H1 (cell line): ENCODE measurements around the gene RNASEH2A.

Experiments used
- CHD2 ChIP-seq: IDR thresholded peaks from 2 replicates; pipeline ENCODE4 v1.6.1; 2012; ENCODE audit warnings: low read length, improper control_type of control experiment
- CREB1 ChIP-seq: IDR thresholded peaks from 2 replicates; pipeline ENCODE4 v1.6.1; 2012; ENCODE audit warnings: inconsistent platforms
- EGR1 ChIP-seq: IDR thresholded peaks from 2 replicates; pipeline ENCODE4 v1.6.1; 2011; ENCODE audit warnings: low read depth, low read length, borderline replicate concordance
- EZH2 ChIP-seq: fragments of 200-600 bp; sonication (generic); IDR thresholded peaks from 2 replicates; pipeline ENCODE4 v1.7.1; 2012; ENCODE audit warnings: low read depth, mild to moderate bottlenecking, moderate library complexity, low read length, inconsistent platforms; ENCODE audit not compliant: severe bottlenecking
- GABPA ChIP-seq: IDR thresholded peaks from 2 replicates; pipeline ENCODE4 v1.6.1; 2011; ENCODE audit warnings: mild to moderate bottlenecking, low read length, moderate library complexity, borderline replicate concordance; ENCODE audit not compliant: insufficient read depth
- HDAC6 ChIP-seq: IDR thresholded peaks from one replicate; pipeline ENCODE4 v1.7.1; 2012; ENCODE audit warnings: low read depth, mild to moderate bottlenecking, inconsistent platforms, low read length, moderate library complexity
- JUN ChIP-seq: IDR thresholded peaks from 2 replicates; pipeline ENCODE4 v1.6.1; 2011; ENCODE audit warnings: low read depth, mild to moderate bottlenecking, improper control_type of control experiment, low read length
- KDM5A ChIP-seq: fragments of 200-600 bp; IDR thresholded peaks from 2 replicates; pipeline ENCODE4 v1.7.1; 2012; ENCODE audit warnings: mild to moderate bottlenecking, low read length, inconsistent platforms, mixed read lengths
- POLR2AphosphoS5 ChIP-seq: IDR thresholded peaks from 2 replicates; pipeline ENCODE4 v1.6.1; 2011; ENCODE audit warnings: low read depth, low read length
- RFX5 ChIP-seq: IDR thresholded peaks from 2 replicates; pipeline ENCODE4 v1.6.1; 2011; ENCODE audit warnings: low read depth, low read length, improper control_type of control experiment, borderline replicate concordance
- SAP30 ChIP-seq: fragments of 300-600 bp; sonication (generic); IDR thresholded peaks from 2 replicates; pipeline ENCODE4 v1.7.1; 2012; ENCODE audit warnings: low read length, moderate library complexity, mild to moderate bottlenecking, inconsistent platforms; ENCODE audit not compliant: insufficient read depth, insufficient replicate concordance
- SIN3A ChIP-seq, 2 experiments: IDR thresholded peaks in 1 of 2; conservative IDR thresholded peaks in 1 of 2; 2 replicates each; pipeline ENCODE4 v1.6.1; 2011 to 2012; ENCODE audit warnings: low read length in 2 of 2, improper control_type of control experiment in 1 of 2, low read depth in 1 of 2, mild to moderate bottlenecking in 1 of 2
- TAF1 ChIP-seq: IDR thresholded peaks from 2 replicates; pipeline ENCODE4 v1.6.1; 2011; ENCODE audit warnings: mild to moderate bottlenecking, low read depth, low read length
- TF ChIP-seq, protein P1 (sequence below), 3 experiments: IDR thresholded peaks; 1 replicate in 2 of 3; 2 replicates in 1 of 3; pipeline versions ENCODE4 v1.5.1 to v1.6.1; 2011; ENCODE audit warnings: low read length in 3 of 3, mild to moderate bottlenecking in 3 of 3, inconsistent platforms in 2 of 3, low read depth in 1 of 3, moderate library complexity in 1 of 3; ENCODE audit not compliant: insufficient read depth in 1 of 3; ENCODE audit errors: control extremely low read depth in 1 of 3

DNA sequence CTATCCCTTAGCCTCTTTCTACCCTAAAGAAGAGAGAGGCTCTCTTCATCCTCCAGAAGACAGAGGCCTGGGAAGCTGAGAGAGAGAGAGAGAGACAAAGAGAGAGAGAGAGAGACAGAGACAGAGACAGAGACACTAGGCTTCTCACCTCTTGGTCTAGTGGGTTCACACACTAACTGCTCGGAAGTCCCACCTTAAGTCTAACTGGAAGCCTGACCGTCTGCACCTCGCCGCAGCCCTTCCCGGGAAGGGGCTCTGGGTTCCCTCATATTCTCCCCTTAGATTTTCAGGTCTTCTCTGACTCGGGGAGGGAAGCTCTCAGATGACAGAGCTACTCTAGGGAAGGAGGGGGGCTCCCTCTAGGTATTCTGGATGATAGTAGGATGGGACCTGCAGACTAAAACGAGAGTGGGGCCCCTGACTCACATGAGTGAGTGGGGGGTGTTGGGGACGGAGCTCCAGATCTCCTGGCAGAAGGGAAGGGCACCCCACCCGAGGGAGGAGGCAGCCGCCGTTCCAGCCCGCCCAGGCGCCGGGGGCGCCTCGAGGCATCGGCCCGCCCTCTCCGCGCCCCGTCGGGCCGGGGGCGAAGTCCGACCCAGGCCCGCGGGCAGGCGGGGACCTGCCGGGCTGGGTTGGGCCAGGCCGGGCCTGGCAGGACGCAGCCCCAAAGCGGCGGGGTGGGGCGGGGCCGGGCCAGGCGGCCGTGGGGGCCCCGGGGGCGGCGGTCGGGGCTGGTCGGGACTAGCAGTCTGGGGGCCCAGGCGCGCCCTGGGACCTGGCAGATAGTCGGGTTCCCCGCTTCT, 17.1 kb upstream of the RNASEH2A start:
- TF ChIP-seq POLR2AphosphoS5 (no peak), JUN (no peak), SIN3A (conservative IDR thresholded peaks at IDR 0.05 in 1 of 2, IDR thresholded peaks at IDR 0.05 in 1 of 2; ENCODE audit: low read depth in 1 of 2, low read length in 2 of 2) (no peak), HDAC6 (no peak), RFX5 (no peak), EGR1 (no peak), GABPA (no peak), CHD2 (no peak), TAF1 (no peak), CREB1 (no peak), KDM5A (no peak), SAP30 (no peak), EZH2 (no peak)
- TF ChIP-seq, protein P1, sequence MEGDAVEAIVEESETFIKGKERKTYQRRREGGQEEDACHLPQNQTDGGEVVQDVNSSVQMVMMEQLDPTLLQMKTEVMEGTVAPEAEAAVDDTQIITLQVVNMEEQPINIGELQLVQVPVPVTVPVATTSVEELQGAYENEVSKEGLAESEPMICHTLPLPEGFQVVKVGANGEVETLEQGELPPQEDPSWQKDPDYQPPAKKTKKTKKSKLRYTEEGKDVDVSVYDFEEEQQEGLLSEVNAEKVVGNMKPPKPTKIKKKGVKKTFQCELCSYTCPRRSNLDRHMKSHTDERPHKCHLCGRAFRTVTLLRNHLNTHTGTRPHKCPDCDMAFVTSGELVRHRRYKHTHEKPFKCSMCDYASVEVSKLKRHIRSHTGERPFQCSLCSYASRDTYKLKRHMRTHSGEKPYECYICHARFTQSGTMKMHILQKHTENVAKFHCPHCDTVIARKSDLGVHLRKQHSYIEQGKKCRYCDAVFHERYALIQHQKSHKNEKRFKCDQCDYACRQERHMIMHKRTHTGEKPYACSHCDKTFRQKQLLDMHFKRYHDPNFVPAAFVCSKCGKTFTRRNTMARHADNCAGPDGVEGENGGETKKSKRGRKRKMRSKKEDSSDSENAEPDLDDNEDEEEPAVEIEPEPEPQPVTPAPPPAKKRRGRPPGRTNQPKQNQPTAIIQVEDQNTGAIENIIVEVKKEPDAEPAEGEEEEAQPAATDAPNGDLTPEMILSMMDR (IDR thresholded peaks at IDR 0.05; ENCODE audit: control extremely low read depth in 1 of 3, insufficient read depth in 1 of 3, low read depth in 1 of 3, low read length in 3 of 3), result no peak
